Measurements from ENCODE around the gene ABL1. TPM values are rescaled to one million over a fixed set of nuclear protein-coding genes. Genes with fewer than 3 reads are reported as not detected.

ABL1 gene
- total RNA-seq, 2 donors from 2014 or later: 28.1 to 45.2 TPM

DNA sequence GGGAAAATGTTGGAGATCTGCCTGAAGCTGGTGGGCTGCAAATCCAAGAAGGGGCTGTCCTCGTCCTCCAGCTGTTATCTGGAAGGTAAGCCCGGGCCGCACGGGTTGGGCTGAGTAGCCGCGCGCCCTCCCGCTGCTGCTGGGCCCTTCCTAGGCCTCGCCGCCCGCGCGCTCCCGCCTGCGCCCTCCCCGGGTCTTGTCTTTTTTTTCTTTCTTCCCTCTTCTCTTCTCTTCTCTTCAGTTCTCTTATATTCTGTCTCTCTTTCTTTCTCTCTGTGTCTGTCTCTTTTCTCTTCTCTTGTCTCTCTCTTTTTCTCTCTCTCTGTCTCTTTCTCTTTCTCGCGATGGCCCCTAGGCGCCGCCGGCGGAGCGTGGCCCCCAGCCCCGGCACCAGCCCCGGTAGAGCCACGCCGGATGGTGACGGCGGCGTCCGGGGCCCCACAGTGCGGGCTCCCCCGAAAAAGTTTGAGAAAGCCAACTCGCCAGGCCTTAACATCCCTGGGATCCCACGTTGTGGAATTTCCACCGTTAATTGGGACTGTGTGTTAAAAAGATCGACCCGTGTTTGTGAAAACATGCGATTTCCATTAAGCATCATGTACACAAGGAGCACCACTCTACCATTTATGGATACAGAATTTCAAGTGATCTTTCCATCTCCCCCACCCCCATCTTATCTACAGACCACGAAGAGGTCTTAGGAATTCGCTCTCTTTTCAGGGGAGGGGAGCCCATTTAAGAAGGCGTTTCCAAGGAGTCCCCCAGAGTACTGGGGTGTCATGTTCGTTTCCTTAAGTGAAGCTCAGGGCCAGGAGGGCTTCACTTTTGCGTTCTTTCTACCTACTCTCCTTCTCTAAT is 616 bp downstream of the ABL1 start:
- peaks cover 25 to 42% of the 10 kb centered on the region in 2 donors for H3K4me1 Mint-ChIP-seq (ENCODE audit: low read depth in 2 of 2)
- H3K9me3 Mint-ChIP-seq: no peaks in the 10 kb centered on the region
- H3K4me3 Mint-ChIP-seq: peak overlapping the region; percentile 95
- no peaks in the 10 kb centered on the region for H3K36me3 Mint-ChIP-seq
- peak overlapping the region; percentile 66 to 82 for H3K27ac Mint-ChIP-seq
- ATAC-seq (peak; percentile 46 to 50), DNase-seq (ENCODE audit: low spot score) (no peak)
- peaks cover 0 to 3% of the 10 kb centered on the region in 2 donors for H3K27me3 Mint-ChIP-seq

DNA sequence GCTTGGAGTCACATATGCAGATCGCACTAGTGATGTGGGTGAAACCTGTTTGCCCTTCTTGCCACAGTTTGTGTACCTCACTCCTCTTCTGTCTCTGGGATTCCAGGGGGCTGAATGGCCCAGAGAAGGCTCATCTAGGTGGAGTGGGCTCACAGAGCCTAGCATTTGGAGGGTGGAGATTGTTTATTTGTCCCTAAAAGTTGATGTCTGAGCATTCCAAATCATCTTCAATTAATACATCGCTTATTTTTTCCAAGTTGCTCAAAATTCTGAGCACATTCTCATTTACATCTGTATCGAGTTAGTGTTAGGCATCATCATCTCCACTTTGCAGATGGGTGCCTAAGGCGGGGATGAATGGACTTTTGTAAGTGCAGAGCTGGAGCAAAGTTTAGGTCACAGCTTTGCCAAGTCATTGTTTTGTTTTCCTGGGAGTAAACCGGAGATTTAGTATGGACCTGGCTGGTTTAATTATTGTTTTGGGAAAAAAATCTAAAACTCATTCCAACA is 2.0 kb downstream of the ABL1 start:
- H3K36me3 Mint-ChIP-seq: no peaks in the 10 kb centered on the region
- DNase-seq (ENCODE audit: low spot score): no peak
- peaks cover 0 to 3% of the 10 kb centered on the region in 2 donors for H3K27me3 Mint-ChIP-seq
- ATAC-seq: no peak
- H3K9me3 Mint-ChIP-seq: no peaks in the 10 kb centered on the region
- H3K4me1 Mint-ChIP-seq (ENCODE audit: low read depth in 2 of 2): peaks cover 30 to 47% of the 10 kb centered on the region in 2 donors
- peak overlapping the region; percentile 79 for H3K4me3 Mint-ChIP-seq
- H3K27ac Mint-ChIP-seq: no peak overlapping the region

DNA sequence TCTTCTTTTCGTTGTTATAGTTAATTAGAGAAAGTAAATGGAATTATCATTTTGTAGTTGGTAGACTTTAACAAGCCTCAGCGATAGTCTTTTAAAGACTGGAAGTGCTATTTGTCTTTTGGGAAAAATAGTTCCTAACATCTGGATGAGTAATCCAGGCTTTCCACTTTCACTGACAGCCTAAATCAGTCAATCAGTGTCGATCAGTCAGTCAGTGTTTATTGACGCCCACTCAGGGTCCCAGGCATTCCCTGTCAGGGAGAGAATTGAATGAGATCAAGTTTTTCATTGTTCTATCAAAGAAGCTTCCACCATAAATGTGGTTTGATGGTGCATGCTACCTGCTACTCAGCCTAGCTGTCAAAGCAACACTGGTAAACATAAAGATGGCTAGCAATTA is 2.6 kb downstream of the ABL1 start:
- Mint-ChIP-seq H3K36me3 (no peaks in the 10 kb centered on the region), H3K27ac (no peak overlapping the region), H3K4me1 (ENCODE audit: low read depth in 2 of 2) (peaks cover 27 to 52% of the 10 kb centered on the region in 2 donors), H3K27me3 (no peaks in the 10 kb centered on the region), H3K4me3 (no peak overlapping the region), H3K9me3 (no peaks in the 10 kb centered on the region)
- ATAC-seq: no peak
- DNase-seq (ENCODE audit: low spot score): no peak

DNA sequence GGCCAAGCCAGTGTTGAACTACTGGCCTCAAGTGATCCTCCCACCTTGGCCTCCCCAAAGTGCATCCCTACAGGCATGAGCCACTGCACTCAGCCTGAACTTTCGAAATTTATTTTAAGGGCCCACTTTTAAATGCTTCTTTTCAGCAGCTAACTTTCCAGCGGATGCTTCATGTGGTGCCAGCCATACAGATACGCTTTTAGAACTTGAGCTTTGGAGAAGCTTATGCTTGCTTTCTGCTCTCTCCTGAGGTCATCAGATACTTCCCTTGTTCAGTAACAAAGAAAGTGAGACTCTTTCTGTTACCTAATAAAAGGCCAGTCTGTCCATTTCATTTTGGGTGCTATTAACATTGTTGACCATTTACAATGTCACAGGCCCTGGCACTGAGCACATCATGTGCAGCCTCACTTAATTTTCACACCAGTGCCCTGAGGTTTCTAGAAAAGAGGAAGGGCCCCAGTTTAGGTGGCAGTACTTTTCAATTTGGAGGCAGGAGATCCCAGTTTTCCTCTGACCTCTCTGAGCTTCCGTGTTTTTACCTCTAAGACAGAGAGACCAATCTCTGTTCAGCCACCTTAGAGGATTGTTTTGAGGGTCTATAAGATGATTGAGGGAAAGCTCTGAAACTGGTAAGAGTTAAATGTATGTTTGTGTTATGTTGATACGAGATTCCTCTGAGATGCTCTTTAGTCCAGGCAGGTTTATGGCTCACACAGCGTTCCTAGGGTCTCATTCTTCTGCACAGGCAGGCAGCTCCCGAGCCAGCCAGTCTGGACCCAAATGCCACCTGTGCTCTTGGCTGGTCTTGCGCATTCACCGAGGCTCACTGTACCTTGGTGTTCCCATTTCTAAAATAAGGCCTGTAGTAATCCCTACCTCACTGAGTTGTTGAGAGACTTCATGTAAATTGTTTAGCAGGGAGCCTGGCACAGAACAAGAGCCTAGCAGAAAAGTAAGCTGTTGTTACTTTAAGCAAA is 4.4 kb downstream of the ABL1 start:
- H3K4me3 Mint-ChIP-seq: no peak overlapping the region
- no peak for ATAC-seq
- no peaks in the 10 kb centered on the region for H3K27me3 Mint-ChIP-seq
- no peaks in the 10 kb centered on the region for H3K9me3 Mint-ChIP-seq
- H3K27ac Mint-ChIP-seq: no peak overlapping the region
- DNase-seq (ENCODE audit: low spot score): no peak
- no peaks in the 10 kb centered on the region for H3K36me3 Mint-ChIP-seq
- peaks cover 34 to 49% of the 10 kb centered on the region in 2 donors for H3K4me1 Mint-ChIP-seq (ENCODE audit: low read depth in 2 of 2)

- no peak overlapping the region for H3K27ac Mint-ChIP-seq
- no peaks in the 10 kb centered on the region for H3K27me3 Mint-ChIP-seq
- no peak for DNase-seq (ENCODE audit: low spot score)
- H3K4me3 Mint-ChIP-seq: no peak overlapping the region
- no peaks in the 10 kb centered on the region for H3K9me3 Mint-ChIP-seq
- no peak for ATAC-seq
- peaks cover 18 to 24% of the 10 kb centered on the region in 2 donors for H3K4me1 Mint-ChIP-seq (ENCODE audit: low read depth in 2 of 2)
- no peaks in the 10 kb centered on the region for H3K36me3 Mint-ChIP-seq
Observed at GRCh38 chr9:130842545-130842944, 7.5 kb downstream of the ABL1 start.

- no peak for ATAC-seq
- H3K36me3 Mint-ChIP-seq: no peaks in the 10 kb centered on the region
- H3K4me3 Mint-ChIP-seq: no peak overlapping the region
- H3K27me3 Mint-ChIP-seq: no peaks in the 10 kb centered on the region
- H3K27ac Mint-ChIP-seq: no peak overlapping the region
- no peaks in the 10 kb centered on the region for H3K9me3 Mint-ChIP-seq
- DNase-seq (ENCODE audit: low spot score): no peak
- H3K4me1 Mint-ChIP-seq (ENCODE audit: low read depth in 2 of 2): peaks cover 18 to 24% of the 10 kb centered on the region in 2 donors
Observed at GRCh38 chr9:130843049-130843908, 8.2 kb downstream of the ABL1 start.

GRCh38 chr9:130844044-130844451 is 9.0 kb downstream of the ABL1 start:
- H3K4me1 Mint-ChIP-seq (ENCODE audit: low read depth in 2 of 2): peaks cover 18 to 19% of the 10 kb centered on the region in 2 donors
- no peak overlapping the region for H3K27ac Mint-ChIP-seq
- H3K4me3 Mint-ChIP-seq: no peak overlapping the region
- ATAC-seq: no peak
- no peaks in the 10 kb centered on the region for H3K36me3 Mint-ChIP-seq
- DNase-seq (ENCODE audit: low spot score): no peak
- H3K9me3 Mint-ChIP-seq: no peaks in the 10 kb centered on the region
- H3K27me3 Mint-ChIP-seq: no peaks in the 10 kb centered on the region

GRCh38 chr9:130845254-130845653 is 10.2 kb downstream of the ABL1 start:
- Mint-ChIP-seq H3K36me3 (no peaks in the 10 kb centered on the region), H3K27ac (no peak overlapping the region), H3K9me3 (no peaks in the 10 kb centered on the region), H3K4me3 (no peak overlapping the region), H3K27me3 (no peaks in the 10 kb centered on the region), H3K4me1 (ENCODE audit: low read depth in 2 of 2) (peaks cover 21 to 24% of the 10 kb centered on the region in 2 donors)
- ATAC-seq (no peak), DNase-seq (ENCODE audit: low spot score) (no peak)

DNA sequence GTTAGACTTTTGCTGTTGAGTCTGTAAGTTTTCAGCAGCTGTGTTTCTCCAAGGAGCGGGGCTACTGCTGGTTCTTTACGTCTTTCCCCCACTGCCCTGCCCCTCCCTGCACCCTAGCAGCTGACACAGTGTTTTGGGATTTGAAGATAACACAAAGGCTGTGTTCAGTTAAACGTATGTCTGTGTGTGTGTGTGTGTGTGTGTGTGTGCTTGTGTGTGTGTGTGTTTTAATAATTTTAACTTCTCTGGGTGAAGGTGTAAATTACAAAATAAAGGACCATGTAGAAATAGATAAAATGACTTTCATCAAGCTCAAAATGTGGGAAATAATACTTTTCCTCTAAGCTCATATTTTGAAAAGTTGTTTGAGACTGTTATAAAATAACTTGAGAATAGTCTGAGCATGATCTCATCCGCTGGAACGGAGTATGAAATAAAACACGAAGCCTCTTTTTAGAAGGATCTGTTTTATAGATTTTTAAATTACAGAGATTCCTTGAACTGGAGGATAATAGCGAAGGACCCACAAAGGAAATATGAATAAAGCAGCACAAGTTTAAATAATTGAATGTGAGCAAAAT is 10.9 kb downstream of the ABL1 start:
- no peak overlapping the region for H3K27ac Mint-ChIP-seq
- H3K9me3 Mint-ChIP-seq: no peaks in the 10 kb centered on the region
- H3K4me1 Mint-ChIP-seq (ENCODE audit: low read depth in 2 of 2): peaks cover 21 to 24% of the 10 kb centered on the region in 2 donors
- no peak for DNase-seq (ENCODE audit: low spot score)
- no peak overlapping the region for H3K4me3 Mint-ChIP-seq
- no peaks in the 10 kb centered on the region for H3K27me3 Mint-ChIP-seq
- ATAC-seq: no peak
- H3K36me3 Mint-ChIP-seq: no peaks in the 10 kb centered on the region

DNA sequence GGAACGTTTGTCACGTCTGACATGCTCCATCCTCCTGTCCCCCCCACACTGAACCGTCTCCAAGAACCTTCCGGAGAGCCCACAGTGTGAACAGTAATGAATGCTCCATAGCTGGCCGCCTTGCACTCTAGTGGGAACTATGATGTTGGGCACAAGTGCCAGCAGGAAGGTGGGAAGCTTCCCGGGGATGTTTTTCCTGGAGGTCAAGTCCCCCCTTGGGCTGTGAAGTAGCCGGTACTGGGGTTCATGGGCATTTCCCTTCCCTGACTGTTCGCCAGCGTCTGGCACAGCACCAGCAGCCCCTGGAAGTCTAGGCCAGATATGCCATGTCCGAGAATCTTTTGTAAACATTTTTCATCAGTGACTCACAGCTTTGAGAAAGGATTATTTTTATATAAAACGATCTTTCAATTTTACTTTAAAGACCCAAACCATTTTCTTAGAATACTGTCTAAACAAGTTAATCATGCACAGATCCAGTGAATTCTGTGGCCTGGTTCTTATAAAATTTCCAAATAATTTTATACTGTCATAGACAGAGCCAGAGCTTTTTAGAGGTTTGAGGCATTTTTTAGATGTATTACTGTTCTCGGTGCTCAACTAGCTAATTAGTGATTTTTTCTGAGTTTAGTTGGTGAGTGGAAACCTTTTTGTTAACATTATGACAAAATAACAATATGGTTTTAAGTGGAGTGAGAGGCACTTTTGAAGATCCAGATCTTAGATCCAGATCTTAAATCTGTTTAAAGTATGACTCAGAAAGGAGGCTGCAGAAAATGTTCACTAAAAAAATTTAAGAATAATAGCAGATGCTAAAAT is 11.6 kb downstream of the ABL1 start:
- no peaks in the 10 kb centered on the region for H3K27me3 Mint-ChIP-seq
- H3K36me3 Mint-ChIP-seq: no peaks in the 10 kb centered on the region
- DNase-seq (ENCODE audit: low spot score) (no peak), ATAC-seq (no peak)
- H3K9me3 Mint-ChIP-seq: no peaks in the 10 kb centered on the region
- H3K4me3 Mint-ChIP-seq: no peak overlapping the region
- no peak overlapping the region for H3K27ac Mint-ChIP-seq
- peaks cover 20 to 23% of the 10 kb centered on the region in 2 donors for H3K4me1 Mint-ChIP-seq (ENCODE audit: low read depth in 2 of 2)

DNA sequence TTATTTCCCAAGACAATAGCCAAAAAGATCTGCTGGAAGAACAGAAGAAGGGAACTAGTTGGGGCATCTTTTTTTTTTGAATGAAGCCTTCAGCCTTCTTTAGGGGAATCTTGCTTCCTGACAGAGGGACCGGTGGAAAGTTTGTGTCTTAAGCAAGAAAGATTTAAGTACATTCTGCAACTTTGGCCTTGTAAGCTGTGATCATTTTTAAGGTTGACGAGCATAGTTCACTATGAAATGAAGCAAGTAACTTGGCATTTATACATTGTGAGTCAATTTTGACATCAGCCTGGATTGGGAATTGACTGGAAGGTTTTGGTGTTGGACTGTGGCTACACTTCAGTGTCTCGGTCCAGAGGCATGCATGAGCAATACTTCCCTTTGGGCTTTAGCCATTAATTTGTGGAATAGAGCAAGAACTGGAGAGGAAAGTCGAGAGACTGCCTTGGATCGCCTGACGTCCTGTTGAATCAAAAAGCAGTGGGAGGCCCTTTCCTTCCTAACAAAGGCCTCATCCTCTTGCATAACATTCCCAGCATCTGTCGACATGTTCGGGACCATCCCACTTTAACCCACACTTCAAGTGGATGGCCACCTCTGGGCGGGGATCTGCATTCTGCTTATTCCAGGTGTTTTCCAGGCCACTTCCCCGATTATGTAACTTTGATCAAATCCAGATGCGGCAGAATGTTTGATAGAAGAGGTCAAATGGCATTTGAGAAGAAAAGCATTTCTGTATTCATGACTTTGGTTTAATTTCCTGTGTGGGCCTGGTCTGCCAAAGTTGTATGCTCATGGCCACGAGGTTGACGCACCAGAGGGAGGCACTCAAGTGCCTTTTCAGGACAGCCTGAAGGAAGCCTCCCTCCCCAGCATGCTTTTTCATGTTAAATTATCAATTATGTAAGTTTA is 12.5 kb downstream of the ABL1 start:
- Mint-ChIP-seq H3K4me1 (ENCODE audit: low read depth in 2 of 2) (peaks cover 15 to 17% of the 10 kb centered on the region in 2 donors), H3K27me3 (no peaks in the 10 kb centered on the region), H3K27ac (no peak overlapping the region), H3K4me3 (no peak overlapping the region), H3K9me3 (no peaks in the 10 kb centered on the region), H3K36me3 (no peaks in the 10 kb centered on the region)
- ATAC-seq (no peak), DNase-seq (ENCODE audit: low spot score) (no peak)

Data from natural killer cell treated with Interleukin-12 subunit alpha and Interleukin-12 subunit beta and Interleukin-15 and Interleukin-18, amount 100 ng/mL, for 72 hours (primary cell).